Germinal center (tissue), 1 donor: ENCODE results near the gene SENP6.
"Not testable (repeated sequence)": the region's sequence is repeated elsewhere in the genome, so short reads cannot be mapped to it uniquely, and the experiment has no call there.

Experiments
- DNase-seq: peaks from one replicate; pipeline ENCODE4 v3.0.0; 2012; ENCODE audit warnings: mixed read lengths, low spot score

SENP6 gene

GRCh38 chr6:75656479-75656878 is 54.8 kb downstream of the SENP6 start:
- no peak for DNase-seq

GRCh38 chr6:75657327-75657726 is 55.6 kb downstream of the SENP6 start:
- DNase-seq, result no peak

- DNase-seq, result no peak
These were observed 64.9 kb downstream of the SENP6 start for GRCh38 chr6:75666592-75666991.

GRCh38 chr6:75673884-75674283 is 72.2 kb downstream of the SENP6 start:
- DNase-seq, result no peak

GRCh38 chr6:75676377-75676776 is 74.7 kb downstream of the SENP6 start:
- DNase-seq, result no peak

- DNase-seq, result not testable (repeated sequence)
These were observed 80.9 kb downstream of the SENP6 start for GRCh38 chr6:75682548-75682947.

- DNase-seq, result not testable (repeated sequence)
These were observed 81.3 kb downstream of the SENP6 start for GRCh38 chr6:75683005-75683404.

GRCh38 chr6:75687535-75687934 is 85.9 kb downstream of the SENP6 start:
- not testable (repeated sequence) for DNase-seq

- DNase-seq, result not testable (repeated sequence)
These were observed 86.3 kb downstream of the SENP6 start for GRCh38 chr6:75687937-75688336.

GRCh38 chr6:75689576-75689975 is 87.9 kb downstream of the SENP6 start:
- no peak for DNase-seq

GRCh38 chr6:75691012-75691411 is 89.3 kb downstream of the SENP6 start:
- no peak for DNase-seq

- no peak for DNase-seq
These were observed 91.9 kb downstream of the SENP6 start for GRCh38 chr6:75693534-75693933.

- no peak for DNase-seq
These were observed 92.7 kb downstream of the SENP6 start for GRCh38 chr6:75694406-75694805.

- not testable (repeated sequence) for DNase-seq
These were observed 106.7 kb downstream of the SENP6 start for GRCh38 chr6:75708334-75708733.

GRCh38 chr6:75711173-75711572 is 109.5 kb downstream of the SENP6 start:
- DNase-seq, result no peak

GRCh38 chr6:75719133-75719532 is 117.5 kb downstream of the SENP6 start:
- DNase-seq, result no peak

- no peak for DNase-seq
These were observed 121.7 kb downstream of the SENP6 start for GRCh38 chr6:75723382-75723781.

- no peak for DNase-seq
These were observed 125.5 kb downstream of the SENP6 start for GRCh38 chr6:75727206-75727605.

- not testable (repeated sequence) for DNase-seq
These were observed 129.3 kb downstream of the SENP6 start for GRCh38 chr6:75731029-75731428.

- no peak for DNase-seq
These were observed 134.0 kb downstream of the SENP6 start for GRCh38 chr6:75735491-75736186.

GRCh38 chr6:75743971-75744370 is 142.3 kb downstream of the SENP6 start:
- no peak for DNase-seq

- DNase-seq, result no peak
These were observed 143.7 kb downstream of the SENP6 start for GRCh38 chr6:75745404-75745803.

GRCh38 chr6:75746221-75746620 is 144.5 kb downstream of the SENP6 start:
- DNase-seq, result no peak
